Esophagus squamous epithelium (tissue), 4 donors: ENCODE results near the gene TTF2.

Experiments
- CTCF ChIP-seq, 6 experiments: fragments of 450-650 bp in 4 of 6; fragments of 200-600 bp in 2 of 6; sonication (generic) in 2 of 6; IDR thresholded peaks; one replicate each; pipeline ENCODE4 v1.5.1; 2016 to 2019; ENCODE audit warnings: antibody characterized with exemption in 6 of 6, mild to moderate bottlenecking in 4 of 6, moderate library complexity in 4 of 6
- POLR2A ChIP-seq, 4 donors: fragments of 450-650 bp; IDR thresholded peaks; one replicate each; pipeline ENCODE4 v1.6.1; 2017; ENCODE audit warnings: antibody characterized with exemption in 4 of 4, mild to moderate bottlenecking in 4 of 4, moderate library complexity in 3 of 4

GRCh38 chr1:117137281-117137855 lies 77.2 kb downstream of the TTF2 start:
- no peak for TF ChIP-seq CTCF (IDR thresholded peaks at IDR 0.05)
- TF ChIP-seq POLR2A (IDR thresholded peaks at IDR 0.05): no peak
